Heart right ventricle (tissue), 16 donors: ENCODE results near the gene ATP11B. TPM values are rescaled to one million over a fixed set of nuclear protein-coding genes. Genes with fewer than 3 reads are reported as not detected.

Experiments
- ATAC-seq, 8 donors: fragments of 200-7000 bp; cut with Tn5 transposase; one replicate each; pipeline ENCODE4 v1.9.1; 2020; ENCODE audit warnings: mild to moderate bottlenecking in 8 of 8, moderate library complexity in 8 of 8, moderate number of reproducible peaks in 1 of 8
- DNase-seq, 2 donors: peaks; one replicate each; pipeline ENCODE4 v3.0.0-alpha.2; 2020
- H3K27ac ChIP-seq, 10 donors: fragments of 200-600 bp; sonication (generic) in 2 of 10; one replicate each; pipeline versions ENCODE4 v1.5.0 to v1.8.0; 2020 to 2022; ENCODE audit warnings: mild to moderate bottlenecking in 3 of 10
- H3K27me3 ChIP-seq, 7 donors: fragments of 200-600 bp; one replicate each; pipeline ENCODE4 v1.8.0; 2021 to 2022; ENCODE audit warnings: mild to moderate bottlenecking in 2 of 7
- H3K36me3 ChIP-seq, 9 donors: fragments of 200-600 bp; sonication (generic) in 1 of 9; one replicate each; pipeline versions ENCODE4 v1.5.0 to v1.8.0; 2020 to 2022; ENCODE audit warnings: mild to moderate bottlenecking in 2 of 9
- H3K4me1 ChIP-seq, 9 donors: fragments of 200-600 bp; sonication (generic) in 1 of 9; one replicate each; pipeline versions ENCODE4 v1.5.0 to v1.8.0; 2020 to 2022; ENCODE audit warnings: mild to moderate bottlenecking in 4 of 9
- H3K4me3 ChIP-seq, 10 donors: fragments of 200-600 bp; sonication (generic) in 2 of 10; one replicate each; pipeline versions ENCODE4 v1.5.0 to v1.8.0; 2020 to 2022; ENCODE audit warnings: mild to moderate bottlenecking in 7 of 10, moderate library complexity in 2 of 10
- H3K9me3 ChIP-seq, 11 donors: fragments of 200-600 bp in 10 of 11; sonication (generic) in 2 of 11; one replicate each; pipeline versions ENCODE4 v1.5.0 to v1.8.0; 2013 to 2022; ENCODE audit warnings: mild to moderate bottlenecking in 2 of 11, control low read depth in 1 of 11, moderate library complexity in 1 of 11
- CTCF ChIP-seq, 9 donors: fragments of 200-600 bp; sonication (generic) in 2 of 9; IDR thresholded peaks; one replicate each; pipeline versions ENCODE4 v1.5.0 to v1.8.0; 2021 to 2022; ENCODE audit warnings: antibody characterized with exemption in 9 of 9, mild to moderate bottlenecking in 5 of 9, moderate library complexity in 1 of 9
- WGBS, 2 donors: extraction: QIAGEN DNeasy Blood & Tissue Kit; methylation state at CpG; one replicate each; pipeline ENCODE4 v1.1.7; 2013; ENCODE audit warnings: inconsistent platforms in 1 of 2; 5-methylcytosine and 5-hydroxymethylcytosine counted together
- intact Hi-C, 10 donors: fragments of 100-400 bp; cut with DNase I; formaldehyde crosslinking; loops; one replicate each; pipeline versions ENCODE4 v1.11.1 to v1.14.2; 2022
- polyA plus RNA-seq, 2 donors: library from polyadenylated mRNA; stranded (reverse); fragments of 200-250 nt; gene quantifications; one replicate each; pipeline ENCODE4 v1.2.3, GENCODE V29; 2013
- total RNA-seq, 10 donors: library from RNA; stranded (reverse); fragmentation: NEBNext Ultra II Directional in 3 of 10; extraction: Animal tissue kit (Norgen Biotek cat#: 25700) in 3 of 10; gene quantifications; one replicate each; pipeline versions ENCODE4 v1.2.1 to v1.2.4, GENCODE V29; 2021 to 2023
- donor health status: Arrhythmogenic right ventricular cardiomyopathy.
- donor health status: ischemic (EF 13 %, LVEDD 7.1; RV severe dilation, severe dysfunction).
- donor health status: healthy with polysubstance abuse.
- donor health status: DM: no; HTN: yes; CAD: no.
- donor health status: DM: no; HTN: no; CAD: no.
- donor health status: ischemic (EF 25% LVEDD 6.9; RV normal size, moderate dysfunction).
- donor health status: ischemic (EF 25% LVEDD 5.7; RV mildly dilated, moderate dysfunction).
- donor health status: healthy.
- donor health status: DM: yes; HTN: yes; CAD: no.
- donor health status: Ischemic cardiomyopathy.
- donor health status: ischemic (EF 35%, LVEDD 5.7; RV mildly dilated, moderate dysfunction).
- donor health status: nonischemic (EF 11% LVEDD 7.7; RV severe dilation, severe dysfunction).
- donor health status: DM: yes; HTN: yes; CAD: no.
- donor health status: PGD.
- donor health status: ischemic (EF 29% LVEDD 5.4; RV normal size, mild dysfunction).
- donor health status: nonischemic (EF 23%, LVEDD 6.1; RV moderate dilation, normal function).

ATP11B gene
- total and polyA plus RNA-seq, 12 donors, result 5.3 to 47.8 (median 36.8) TPM

GRCh38 chr3:182936239-182936917, 143.1 kb downstream of the ATP11B start:
- Histone ChIP-seq H3K4me3 (no peak overlapping the region), H3K4me1 (peaks cover 0 to 14% (median 0%) of the 10 kb centered on the region in 9 donors), H3K27me3 (no peaks in the 10 kb centered on the region), H3K36me3 (peaks cover 0 to 21% (median 0%) of the 10 kb centered on the region in 9 donors), H3K27ac (no peak overlapping the region), H3K9me3 (peaks cover 0 to 23% (median 12%) of the 10 kb centered on the region in 11 donors)
- no peak for DNase-seq
- ATAC-seq, result no peak
- WGBS, 2 donors, result 82 to 89% methylated on average over 4 of the region's 4 CpGs
- no peak for TF ChIP-seq CTCF (IDR thresholded peaks at IDR 0.05)
- intact Hi-C loops, result no loop called here

GRCh38 chr3:182936918-182937285, 143.6 kb downstream of the ATP11B start:
- Histone ChIP-seq H3K4me3 (no peak overlapping the region), H3K27ac (no peak overlapping the region)
- WGBS, 2 donors, result 83 to 87% methylated on average over 1 of the region's 1 CpG

GRCh38 chr3:182937293-182938051, 144.2 kb downstream of the ATP11B start:
- peaks cover 0 to 12% (median 3%) of the 10 kb centered on the region in 11 donors for H3K9me3 ChIP-seq
- H3K27ac ChIP-seq, result no peak overlapping the region
- no peaks in the 10 kb centered on the region for H3K27me3 ChIP-seq
- peaks cover 0 to 14% (median 0%) of the 10 kb centered on the region in 9 donors for H3K4me1 ChIP-seq
- peaks cover 0 to 20% (median 0%) of the 10 kb centered on the region in 9 donors for H3K36me3 ChIP-seq
- intact Hi-C loops, result no loop called here
- no peak for TF ChIP-seq CTCF (IDR thresholded peaks at IDR 0.05)
- DNase-seq (no peak), ATAC-seq (peak in 1 of 8 donors; percentile 33)
- WGBS, 2 donors, result 49 to 53% methylated on average over 3 of the region's 3 CpGs
- H3K4me3 ChIP-seq, result no peak overlapping the region

More at GRCh38 chr3:182936918-182937285, 143.6 kb downstream of the ATP11B start:
- Histone ChIP-seq H3K9me3 (peaks cover 0 to 17% (median 9%) of the 10 kb centered on the region in 11 donors), H3K4me1 (peaks cover 0 to 14% (median 0%) of the 10 kb centered on the region in 9 donors), H3K36me3 (peaks cover 0 to 20% (median 0%) of the 10 kb centered on the region in 9 donors), H3K27me3 (no peaks in the 10 kb centered on the region)
- intact Hi-C loops, result no loop called here
- no peak for ATAC-seq
- no peak for TF ChIP-seq CTCF (IDR thresholded peaks at IDR 0.05)
- no peak for DNase-seq

- H3K9me3 ChIP-seq, result no peaks in the 10 kb centered on the region
- peaks cover 0 to 14% (median 0%) of the 10 kb centered on the region in 9 donors for H3K4me1 ChIP-seq
- intact Hi-C loops, result no loop called here
- H3K36me3 ChIP-seq, result peaks cover 0 to 35% (median 6%) of the 10 kb centered on the region in 9 donors
- 90 to 93% methylated on average over 4 of the region's 4 CpGs for WGBS, 2 donors
- H3K4me3 ChIP-seq, result no peak overlapping the region
- ATAC-seq (no peak), DNase-seq (no peak)
- H3K27me3 ChIP-seq, result no peaks in the 10 kb centered on the region
- H3K27ac ChIP-seq, result no peak overlapping the region
- no peak for TF ChIP-seq CTCF (IDR thresholded peaks at IDR 0.05)
Measured at GRCh38 chr3:182940266-182940808, 147.0 kb downstream of the ATP11B start.
